Uterus (tissue), 4 donors: ENCODE measurements around the gene ENKD1. TPM values are rescaled to one million over a fixed set of nuclear protein-coding genes. Genes with fewer than 3 reads are reported as not detected.

Experiments used
- DNase-seq, 2 donors: peaks; one replicate each; pipeline ENCODE4 v3.0.0-alpha.2; 2019 to 2020
- H3K27ac ChIP-seq, 2 donors: fragments of 200-600 bp; sonication (generic); 1 replicate in 1 of 2; 2 replicates in 1 of 2; pipeline ENCODE4 v1.5.1; 2016 to 2018
- H3K27me3 ChIP-seq, 2 donors: fragments of 200-600 bp; sonication (generic); one replicate each; pipeline ENCODE4 v1.5.1; 2018 to 2019; ENCODE audit warnings: control low read depth in 1 of 2
- H3K36me3 ChIP-seq, 2 donors: fragments of 200-600 bp; sonication (generic); one replicate each; pipeline ENCODE4 v1.5.1; 2019; ENCODE audit warnings: control low read depth in 1 of 2
- H3K4me1 ChIP-seq, 2 donors: fragments of 200-600 bp; sonication (generic); one replicate each; pipeline ENCODE4 v1.5.1; 2018 to 2019; ENCODE audit warnings: control low read depth in 1 of 2
- H3K4me3 ChIP-seq, 2 donors: fragments of 200-600 bp; sonication (generic); 1 replicate in 1 of 2; 2 replicates in 1 of 2; pipeline ENCODE4 v1.5.1; 2018 to 2019; ENCODE audit warnings: mild to moderate bottlenecking in 1 of 2
- H3K9me3 ChIP-seq, 2 donors: fragments of 200-600 bp; sonication (generic); one replicate each; pipeline ENCODE4 v1.5.1; 2019; ENCODE audit warnings: control low read depth in 1 of 2
- POLR2A ChIP-seq, 2 donors: fragments of 450-650 bp; IDR thresholded peaks; one replicate each; pipeline ENCODE4 v1.6.1; 2016; ENCODE audit warnings: antibody characterized with exemption in 2 of 2, mild to moderate bottlenecking in 1 of 2, moderate library complexity in 1 of 2
- intact Hi-C: fragments of 100-400 bp; cut with DNase I; formaldehyde crosslinking; loops from one replicate; pipeline ENCODE4 v1.15.1; 2023; ENCODE audit warnings: low total_unique reads
- total RNA-seq, 4 donors: library from RNA; depleted of rRNA in 3 of 4; stranded (reverse); fragments of >200 nt in 3 of 4; gene quantifications; one replicate each; pipeline versions ENCODE4 v1.1.0 to v1.2.4, GENCODE V29; 2014 to 2023
- TF ChIP-seq, protein P1 (sequence below), 4 experiments: fragments of 200-600 bp in 2 of 4; fragments of 450-650 bp in 2 of 4; sonication (generic) in 2 of 4; IDR thresholded peaks; one replicate each; pipeline ENCODE4 v1.5.1; 2016 to 2019; ENCODE audit warnings: antibody characterized with exemption in 4 of 4, mild to moderate bottlenecking in 2 of 4, moderate library complexity in 1 of 4
- donor health status: DM: yes; HTN: yes; CAD: no.

Gene ENKD1
- total RNA-seq, 4 donors from 2014 or later: 4.1 to 22.4 (median 13.7) TPM

DNA sequence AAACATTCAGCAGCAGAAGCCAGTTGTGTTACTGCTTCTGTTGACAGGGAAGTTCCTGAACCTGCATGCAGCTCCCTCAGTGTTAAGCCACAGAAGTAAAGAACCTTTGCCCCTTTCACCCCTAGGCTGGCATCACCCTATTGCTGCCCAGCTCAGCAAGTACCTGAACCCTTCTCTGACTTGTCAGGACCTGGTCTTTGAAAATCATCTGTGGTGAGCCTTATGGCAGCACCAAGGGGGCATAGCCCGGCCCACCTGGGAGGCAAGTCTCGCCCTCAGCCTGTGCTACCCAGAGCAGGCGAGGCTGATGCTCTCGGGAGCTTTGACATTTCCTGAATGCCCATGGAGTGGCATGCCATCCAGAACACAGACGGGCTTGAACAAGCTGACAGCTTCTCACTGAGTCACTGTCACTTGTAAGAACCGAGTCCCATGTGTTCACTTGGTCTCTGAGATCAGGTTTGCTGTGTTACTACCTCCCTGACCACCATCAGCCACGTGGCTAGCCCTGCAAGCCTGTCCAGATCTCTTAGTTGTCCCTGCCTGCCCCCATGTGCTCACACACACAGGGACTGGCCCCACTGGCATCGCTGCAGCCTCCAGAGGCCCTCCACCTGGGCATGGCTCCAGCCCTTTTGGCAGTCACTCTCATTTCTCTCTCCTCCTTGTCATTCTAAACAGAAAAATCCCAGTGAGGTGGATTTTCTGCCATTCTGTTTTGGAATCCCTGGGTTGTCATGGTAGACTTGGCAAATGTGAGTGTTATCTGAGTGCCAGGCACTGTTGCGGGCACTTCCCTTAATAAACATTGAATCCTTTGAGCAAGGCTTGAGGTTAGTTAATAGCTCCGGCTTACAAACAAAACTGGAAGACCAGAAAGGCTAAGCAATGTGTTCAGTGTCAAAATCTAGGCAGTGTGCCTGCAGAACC lies 24.5 kb downstream of the ENKD1 start:
- Histone ChIP-seq H3K4me1 (peaks cover 0 to 5% of the 10 kb centered on the region in 2 donors), H3K4me3 (no peak overlapping the region), H3K9me3 (no peaks in the 10 kb centered on the region), H3K27me3 (peaks cover 2 to 10% of the 10 kb centered on the region in 2 donors), H3K36me3 (no peaks in the 10 kb centered on the region), H3K27ac (no peak overlapping the region)
- intact Hi-C loops: no loop called here
- no peak for DNase-seq
- no peak for TF ChIP-seq POLR2A (IDR thresholded peaks at IDR 0.05)
- TF ChIP-seq, protein P1, sequence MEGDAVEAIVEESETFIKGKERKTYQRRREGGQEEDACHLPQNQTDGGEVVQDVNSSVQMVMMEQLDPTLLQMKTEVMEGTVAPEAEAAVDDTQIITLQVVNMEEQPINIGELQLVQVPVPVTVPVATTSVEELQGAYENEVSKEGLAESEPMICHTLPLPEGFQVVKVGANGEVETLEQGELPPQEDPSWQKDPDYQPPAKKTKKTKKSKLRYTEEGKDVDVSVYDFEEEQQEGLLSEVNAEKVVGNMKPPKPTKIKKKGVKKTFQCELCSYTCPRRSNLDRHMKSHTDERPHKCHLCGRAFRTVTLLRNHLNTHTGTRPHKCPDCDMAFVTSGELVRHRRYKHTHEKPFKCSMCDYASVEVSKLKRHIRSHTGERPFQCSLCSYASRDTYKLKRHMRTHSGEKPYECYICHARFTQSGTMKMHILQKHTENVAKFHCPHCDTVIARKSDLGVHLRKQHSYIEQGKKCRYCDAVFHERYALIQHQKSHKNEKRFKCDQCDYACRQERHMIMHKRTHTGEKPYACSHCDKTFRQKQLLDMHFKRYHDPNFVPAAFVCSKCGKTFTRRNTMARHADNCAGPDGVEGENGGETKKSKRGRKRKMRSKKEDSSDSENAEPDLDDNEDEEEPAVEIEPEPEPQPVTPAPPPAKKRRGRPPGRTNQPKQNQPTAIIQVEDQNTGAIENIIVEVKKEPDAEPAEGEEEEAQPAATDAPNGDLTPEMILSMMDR (IDR thresholded peaks at IDR 0.05): no peak

DNA sequence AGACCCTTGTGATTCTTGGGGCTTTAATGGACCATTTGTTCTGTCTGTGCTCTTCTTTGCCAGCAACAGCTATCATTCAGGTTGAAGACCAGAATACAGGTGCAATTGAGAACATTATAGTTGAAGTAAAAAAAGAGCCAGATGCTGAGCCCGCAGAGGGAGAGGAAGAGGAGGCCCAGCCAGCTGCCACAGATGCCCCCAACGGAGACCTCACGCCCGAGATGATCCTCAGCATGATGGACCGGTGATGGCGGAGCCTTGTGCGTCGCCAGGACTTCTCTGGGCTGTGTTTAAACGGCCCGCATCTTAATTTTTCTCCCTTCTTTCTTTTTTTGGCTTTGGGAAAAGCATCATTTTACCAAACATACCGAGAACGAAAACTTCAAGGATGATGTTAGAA lies 28.9 kb downstream of the ENKD1 start:
- intact Hi-C loops: no loop called here
- H3K27me3 ChIP-seq: no peaks in the 10 kb centered on the region
- H3K9me3 ChIP-seq: no peaks in the 10 kb centered on the region
- H3K27ac ChIP-seq: no peak overlapping the region
- TF ChIP-seq POLR2A (IDR thresholded peaks at IDR 0.05): no peak
- TF ChIP-seq, protein P1 (IDR thresholded peaks at IDR 0.05): no peak
- no peak for DNase-seq
- H3K4me1 ChIP-seq: no peaks in the 10 kb centered on the region
- H3K36me3 ChIP-seq: no peaks in the 10 kb centered on the region
- H3K4me3 ChIP-seq: no peak overlapping the region

DNA sequence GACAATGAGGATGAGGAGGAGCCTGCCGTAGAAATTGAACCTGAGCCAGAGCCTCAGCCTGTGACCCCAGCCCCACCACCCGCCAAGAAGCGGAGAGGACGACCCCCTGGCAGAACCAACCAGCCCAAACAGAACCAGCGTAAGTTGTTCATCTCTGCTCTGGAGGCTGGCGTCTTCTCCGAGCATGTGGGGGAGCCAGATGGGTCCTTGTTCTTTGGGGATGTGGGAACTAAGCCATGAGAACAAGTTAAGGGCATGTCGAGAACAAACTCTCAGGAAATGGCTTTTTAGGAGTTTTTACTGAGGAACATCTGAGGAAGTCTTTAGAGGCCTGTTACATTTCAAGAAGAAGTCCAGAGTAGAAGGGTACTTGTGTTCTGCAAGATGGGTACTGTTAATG lies 29.8 kb downstream of the ENKD1 start:
- H3K4me1 ChIP-seq: no peaks in the 10 kb centered on the region
- no peak for DNase-seq
- no peaks in the 10 kb centered on the region for H3K36me3 ChIP-seq
- H3K9me3 ChIP-seq: no peaks in the 10 kb centered on the region
- intact Hi-C loops: no loop called here
- no peak for TF ChIP-seq POLR2A (IDR thresholded peaks at IDR 0.05)
- TF ChIP-seq, protein P1 (IDR thresholded peaks at IDR 0.05): no peak
- no peaks in the 10 kb centered on the region for H3K27me3 ChIP-seq
- no peak overlapping the region for H3K4me3 ChIP-seq
- no peak overlapping the region for H3K27ac ChIP-seq

DNA sequence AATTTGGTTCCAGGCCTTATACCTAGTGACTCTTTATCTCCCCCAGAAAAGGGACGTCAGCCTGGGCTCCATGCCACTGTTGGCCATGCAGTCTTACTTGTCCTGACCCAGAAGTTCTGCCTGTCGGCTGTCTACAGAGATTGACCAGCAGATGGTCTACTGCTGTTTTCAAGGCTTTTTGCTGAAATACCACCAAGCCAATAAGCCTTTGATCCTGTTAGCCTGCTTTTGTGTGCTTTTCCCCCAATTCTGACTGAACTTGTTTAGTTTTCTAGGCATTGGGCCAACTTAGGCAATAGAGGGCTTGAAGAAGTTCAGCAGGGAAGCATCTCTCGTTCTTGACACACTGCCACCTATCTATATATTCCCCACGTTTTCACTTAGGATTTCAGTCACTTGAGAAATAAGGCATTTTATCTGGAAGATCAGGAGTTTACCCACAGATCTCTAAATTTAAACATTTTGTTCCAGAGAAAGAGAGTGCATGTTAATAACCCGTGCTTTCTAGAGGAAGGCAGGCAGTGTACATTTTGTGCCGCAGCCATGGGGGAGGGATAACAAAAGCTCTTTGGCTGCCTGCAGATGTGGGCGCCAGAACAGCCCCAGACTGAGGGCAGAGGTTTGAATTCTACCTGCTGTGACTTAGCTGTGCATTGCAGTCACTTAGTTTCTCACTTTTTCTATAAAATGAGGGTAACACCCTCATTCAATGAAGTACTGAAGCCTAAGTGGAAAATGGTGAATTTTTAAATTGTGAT lies 34.0 kb downstream of the ENKD1 start:
- H3K4me3 ChIP-seq: no peak overlapping the region
- TF ChIP-seq POLR2A (IDR thresholded peaks at IDR 0.05): no peak
- TF ChIP-seq, protein P1 (IDR thresholded peaks at IDR 0.05): no peak
- H3K27ac ChIP-seq: no peak overlapping the region
- intact Hi-C loops: no loop called here
- H3K27me3 ChIP-seq: no peaks in the 10 kb centered on the region
- H3K36me3 ChIP-seq: no peaks in the 10 kb centered on the region
- H3K9me3 ChIP-seq: no peaks in the 10 kb centered on the region
- no peak for DNase-seq
- H3K4me1 ChIP-seq: no peaks in the 10 kb centered on the region

DNA sequence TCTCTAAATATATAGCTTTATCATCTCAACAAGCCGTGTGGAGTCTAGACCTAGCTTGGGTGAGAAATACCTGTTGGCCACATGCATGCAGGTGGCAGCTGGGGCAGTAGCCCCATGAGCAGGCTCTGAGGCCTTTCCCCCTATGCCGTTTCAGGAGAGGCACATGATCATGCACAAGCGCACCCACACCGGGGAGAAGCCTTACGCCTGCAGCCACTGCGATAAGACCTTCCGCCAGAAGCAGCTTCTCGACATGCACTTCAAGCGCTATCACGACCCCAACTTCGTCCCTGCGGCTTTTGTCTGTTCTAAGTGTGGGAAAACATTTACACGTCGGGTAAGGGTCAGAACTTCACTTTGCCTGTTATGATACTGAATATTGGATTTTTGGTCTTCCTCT lies 38.3 kb downstream of the ENKD1 start:
- no peaks in the 10 kb centered on the region for H3K27me3 ChIP-seq
- no peaks in the 10 kb centered on the region for H3K36me3 ChIP-seq
- no peaks in the 10 kb centered on the region for H3K9me3 ChIP-seq
- H3K4me3 ChIP-seq: no peak overlapping the region
- H3K27ac ChIP-seq: no peak overlapping the region
- DNase-seq: no peak
- TF ChIP-seq POLR2A (IDR thresholded peaks at IDR 0.05): no peak
- TF ChIP-seq, protein P1 (IDR thresholded peaks at IDR 0.05): no peak
- no peaks in the 10 kb centered on the region for H3K4me1 ChIP-seq
- intact Hi-C loops: no loop called here
